GM19023 (cell line): ENCODE results near the gene HSD17B14.
"Not testable (repeated sequence)": the region's sequence is repeated elsewhere in the genome, so short reads cannot be mapped to it uniquely, and the experiment has no call there.

Source experiments
- ATAC-seq: cut with Tn5 transposase; IDR thresholded peaks from one replicate; pipeline ENCODE4 v1.9.1; 2021; ENCODE audit warnings: mild to moderate bottlenecking, moderate library complexity; ENCODE audit not compliant: unreplicated experiment

Gene HSD17B14

GRCh38 chr19:48799358-48800300, 36.7 kb downstream of the HSD17B14 start:
- no peak for ATAC-seq

DNA sequence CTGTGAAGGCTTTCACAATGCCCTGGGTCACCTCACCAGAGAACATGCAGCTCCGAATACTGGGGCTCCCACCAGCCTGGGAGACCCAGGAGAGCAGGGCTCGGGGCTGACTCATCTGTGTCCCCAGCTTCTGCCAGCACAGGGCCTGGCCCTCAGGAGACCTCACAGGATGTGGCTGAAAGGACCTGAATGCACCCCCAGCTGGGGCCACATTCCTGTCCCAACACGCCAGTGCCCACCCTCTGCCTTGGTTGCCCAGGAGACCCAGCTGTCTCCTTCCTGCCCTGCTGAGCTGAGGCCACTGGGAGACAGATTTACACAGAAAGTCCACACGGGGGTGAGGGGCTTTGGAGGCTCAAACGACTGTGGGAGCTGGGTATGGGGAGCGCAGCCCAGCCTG, 37.4 kb downstream of the HSD17B14 start:
- no peak for ATAC-seq

DNA sequence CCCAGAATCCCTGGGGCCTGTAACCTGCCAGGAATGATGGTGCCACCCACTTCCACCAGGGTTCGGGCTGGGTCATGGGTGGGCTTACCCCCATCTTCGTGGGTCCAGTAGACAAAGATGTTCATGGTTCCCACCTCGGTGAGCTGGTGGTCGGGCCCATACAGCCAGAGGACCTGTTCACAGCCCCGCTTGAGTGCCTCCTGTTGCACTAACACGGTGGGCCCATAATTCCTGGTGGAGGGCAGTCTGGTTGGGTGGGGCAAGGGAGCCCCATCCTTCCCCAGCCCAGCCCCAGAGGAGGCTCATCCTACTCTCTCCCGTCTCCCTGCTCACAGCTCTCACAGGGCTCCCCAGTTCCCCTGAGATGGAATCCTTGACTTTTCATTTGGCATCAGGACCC, 39.2 kb downstream of the HSD17B14 start:
- no peak for ATAC-seq

DNA sequence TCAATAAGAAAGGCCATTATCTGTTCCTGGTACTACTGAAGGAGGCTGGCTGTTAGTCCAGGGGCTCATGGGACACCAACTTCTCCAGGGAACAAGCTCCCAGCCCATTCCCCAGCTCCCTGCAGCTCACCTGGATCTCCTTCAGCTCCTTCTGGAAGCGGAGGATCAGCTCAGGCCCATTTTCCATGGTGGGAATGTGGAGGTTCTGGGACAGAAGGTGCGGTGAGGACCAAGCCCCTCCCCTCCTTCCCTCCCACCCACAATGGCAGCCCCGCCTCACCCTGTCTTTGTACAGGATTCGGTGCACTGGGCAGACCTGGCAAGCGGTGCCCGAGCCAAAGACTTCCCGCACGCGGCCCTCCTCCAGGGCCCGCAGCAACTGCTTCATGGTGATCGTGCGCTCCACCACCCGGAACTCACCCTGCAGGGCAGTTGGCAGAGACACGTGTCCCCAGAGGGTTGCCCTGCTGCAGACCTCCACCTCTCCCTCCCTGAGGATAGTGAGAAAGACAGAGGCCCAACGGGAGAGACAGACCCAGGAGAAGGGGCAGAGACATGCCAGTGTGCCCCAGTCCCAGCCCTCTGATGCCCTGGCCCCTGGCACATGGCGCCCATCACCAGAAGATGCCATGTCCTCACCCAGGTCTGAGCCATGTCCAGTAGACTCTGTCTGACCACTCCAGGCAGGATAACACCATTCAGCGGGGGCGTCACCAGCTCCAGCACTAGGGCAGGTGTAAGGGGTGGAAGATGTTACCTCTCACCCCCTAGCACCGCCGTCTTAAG, 39.8 kb downstream of the HSD17B14 start:
- no peak for ATAC-seq

DNA sequence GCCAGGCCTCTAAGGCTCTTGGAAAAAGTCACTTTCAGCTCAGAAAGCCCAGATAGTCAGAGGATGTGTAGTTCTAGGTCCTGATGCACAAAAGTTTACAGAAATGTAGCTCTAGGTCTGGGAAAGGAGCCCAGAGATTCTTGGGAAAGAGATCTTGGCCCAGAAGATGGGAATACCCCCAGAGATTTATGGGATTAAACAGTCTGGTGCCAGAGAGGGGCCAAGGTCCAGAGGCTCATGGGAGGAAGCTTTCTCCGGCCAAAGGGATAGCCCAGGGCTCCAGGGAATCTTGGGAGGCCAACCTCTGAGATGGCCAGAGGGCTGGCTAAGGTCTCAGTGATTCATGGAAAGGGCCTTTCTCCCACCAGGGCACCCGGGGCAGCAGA, 40.6 kb downstream of the HSD17B14 start:
- no peak for ATAC-seq

DNA sequence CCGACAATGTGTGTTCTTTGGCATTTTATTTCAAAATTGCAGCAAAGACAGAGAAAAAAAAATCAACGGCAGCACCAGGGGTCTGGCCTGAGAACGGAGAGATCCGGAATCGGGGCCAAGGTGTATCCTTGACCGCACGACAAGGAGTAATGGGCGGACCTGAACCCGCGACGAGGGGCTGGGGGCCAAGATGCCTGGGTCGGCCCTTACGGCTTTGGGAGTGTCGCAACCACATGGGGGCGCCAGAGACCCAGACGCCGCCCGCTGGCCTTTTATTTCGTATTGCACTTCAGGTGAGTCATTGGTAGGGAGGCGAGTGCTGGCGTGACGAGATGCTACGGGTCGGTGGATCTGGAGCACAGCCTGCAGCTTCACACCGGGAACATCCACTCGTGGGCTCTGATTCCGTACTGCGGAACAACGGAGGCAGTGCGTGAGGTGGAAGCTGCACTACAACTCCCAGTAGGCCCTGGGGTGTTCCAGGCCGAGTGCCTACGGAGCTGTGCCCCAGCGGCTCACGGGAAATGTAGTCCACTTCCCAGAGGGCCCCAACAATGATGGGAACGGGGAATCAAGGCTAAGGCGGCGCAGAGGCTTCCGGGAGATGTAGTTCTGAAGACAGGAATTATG, 41.1 kb downstream of the HSD17B14 start:
- peak; percentile 69 for ATAC-seq

GRCh38 chr19:48794291-48794690, 42.0 kb downstream of the HSD17B14 start:
- no peak for ATAC-seq

DNA sequence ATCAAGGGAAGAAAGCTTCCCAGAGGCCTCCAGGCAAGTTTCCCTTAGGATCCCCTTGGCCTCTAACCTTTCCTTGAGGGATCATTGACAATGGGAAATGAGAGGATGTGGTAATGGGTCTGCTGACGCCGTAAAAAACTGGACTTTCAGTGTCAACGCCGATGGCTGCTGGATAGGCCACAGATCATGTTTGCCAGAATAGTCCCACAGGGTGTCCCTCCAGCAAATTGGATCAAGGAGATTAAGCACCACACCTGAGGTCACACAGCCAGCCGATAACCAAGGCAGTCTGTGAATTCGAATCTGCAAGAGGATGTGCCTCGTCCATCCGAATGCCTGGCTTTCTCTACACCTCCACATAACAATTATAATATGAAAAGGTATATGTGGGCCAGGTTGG, 43.0 kb downstream of the HSD17B14 start:
- ATAC-seq, result no peak

- ATAC-seq, result not testable (repeated sequence)
Observed at GRCh38 chr19:48787331-48787730, 49.0 kb downstream of the HSD17B14 start.

DNA sequence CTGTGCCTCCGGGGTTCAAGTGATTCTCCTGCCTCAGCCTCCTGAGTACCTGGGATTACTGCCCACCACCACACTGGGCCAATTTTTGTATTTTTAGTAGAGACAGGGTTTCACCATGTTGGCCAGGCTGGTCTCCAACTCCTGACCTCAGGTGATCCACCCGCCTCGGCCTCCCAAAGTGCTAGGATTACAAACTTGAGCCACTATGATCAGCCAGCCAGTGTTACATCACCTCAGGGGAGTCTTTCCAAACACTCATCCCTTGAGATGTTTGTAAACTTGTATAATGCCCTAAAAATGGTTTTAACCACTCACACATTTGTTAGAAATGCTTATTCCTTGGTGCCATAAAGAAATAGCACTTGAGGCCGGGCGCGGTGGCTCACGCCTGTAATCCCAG, 49.9 kb downstream of the HSD17B14 start:
- ATAC-seq, result not testable (repeated sequence)

GRCh38 chr19:48784527-48784926, 51.8 kb downstream of the HSD17B14 start:
- no peak for ATAC-seq

DNA sequence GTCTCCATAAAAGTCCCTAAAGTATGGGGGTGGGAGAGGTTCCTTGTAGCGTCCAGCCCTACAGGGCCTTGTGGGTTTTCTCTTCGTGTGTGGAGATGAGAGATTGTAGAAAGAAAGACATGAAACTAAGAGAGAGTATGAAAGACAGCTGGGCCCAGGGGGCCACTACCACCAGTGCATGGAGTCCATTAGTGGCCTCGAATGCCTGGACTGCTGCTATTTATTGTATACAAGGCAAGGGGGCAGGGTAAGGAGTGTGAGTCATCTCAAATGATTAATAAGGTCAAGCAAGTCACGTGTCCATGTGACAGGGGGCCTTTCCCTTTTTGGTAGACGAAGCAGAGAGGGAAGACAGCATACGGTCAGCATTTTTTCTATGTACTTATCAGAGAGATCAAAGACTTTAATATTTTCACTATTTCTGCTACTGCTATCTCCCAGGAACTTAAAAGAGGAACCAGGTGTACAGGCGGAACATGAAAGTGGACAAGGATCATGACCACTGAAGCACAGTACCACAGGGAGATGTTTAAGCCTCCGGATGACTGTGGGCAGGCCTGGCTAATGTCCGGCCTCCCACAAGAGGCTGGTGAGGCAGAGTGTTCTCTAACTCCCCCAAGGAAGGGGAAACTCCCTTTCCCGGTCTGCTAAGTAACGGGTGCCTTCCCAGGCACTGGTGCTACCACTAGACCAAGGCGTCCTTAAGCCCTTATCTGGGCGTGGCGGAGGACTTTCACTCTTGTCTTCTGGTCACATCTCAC, 55.5 kb downstream of the HSD17B14 start:
- ATAC-seq, result no peak

GRCh38 chr19:48779636-48780035, 56.7 kb downstream of the HSD17B14 start:
- no peak for ATAC-seq

GRCh38 chr19:48777720-48778119, 58.6 kb downstream of the HSD17B14 start:
- no peak for ATAC-seq

- ATAC-seq, result no peak
Observed at GRCh38 chr19:48777139-48777538, 59.2 kb downstream of the HSD17B14 start.

DNA sequence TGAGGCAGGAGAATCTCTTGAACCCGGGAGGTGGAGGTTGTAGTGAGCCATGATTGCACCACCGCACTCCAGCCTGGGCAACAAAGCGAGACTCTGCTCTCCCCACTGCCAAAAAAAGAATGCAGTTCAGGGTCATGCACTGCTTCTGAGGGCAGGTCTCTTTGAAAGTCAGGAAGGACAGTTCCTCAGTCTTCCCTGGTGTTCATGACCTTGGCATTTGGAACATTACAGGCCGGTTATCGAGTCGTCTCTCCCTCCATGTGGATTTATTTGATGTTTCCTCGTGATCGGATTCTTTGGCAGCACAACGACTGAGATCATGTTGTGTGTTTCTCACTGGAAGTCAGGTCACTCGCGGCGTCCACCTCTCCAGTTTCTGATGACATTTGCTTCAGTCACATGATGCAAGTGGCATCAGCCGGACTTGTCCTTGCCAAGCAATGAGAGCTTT, 63.8 kb downstream of the HSD17B14 start:
- ATAC-seq, result no peak

DNA sequence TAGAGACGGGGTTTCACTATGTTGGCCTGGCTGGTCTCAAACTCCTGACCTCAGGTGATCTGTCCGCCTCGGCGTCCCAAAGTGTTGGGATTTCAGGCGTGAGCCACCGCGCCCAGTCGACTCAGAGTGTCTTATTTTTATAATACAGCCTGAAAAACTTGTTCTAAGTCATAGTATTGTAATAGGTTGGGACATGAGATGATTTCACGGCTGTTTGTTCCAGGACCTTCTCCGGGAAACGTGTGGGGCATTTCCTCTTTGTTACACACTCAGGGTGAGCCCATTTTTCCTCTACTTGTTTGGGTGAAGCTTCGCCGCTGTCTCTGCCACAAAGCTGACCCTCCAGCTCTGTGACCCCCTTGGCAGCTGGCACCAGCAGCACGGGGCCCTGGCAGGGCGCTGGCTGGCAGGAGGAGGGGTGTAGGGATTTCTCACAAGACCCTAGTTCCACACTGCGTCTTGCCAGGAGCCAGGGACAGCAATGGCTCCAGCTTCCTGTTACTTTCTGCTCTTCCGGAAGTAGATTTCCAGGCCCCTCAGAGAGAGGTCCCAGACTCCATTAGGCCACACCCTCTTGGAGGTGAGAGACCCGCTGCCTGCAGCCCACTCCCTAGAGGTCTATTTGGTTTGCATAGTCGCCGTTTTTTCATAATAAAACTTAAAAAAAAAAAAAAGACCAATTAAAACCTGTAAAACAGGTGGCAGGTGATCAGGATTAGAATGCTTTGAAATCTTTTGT, 65.4 kb downstream of the HSD17B14 start:
- ATAC-seq, result no peak

DNA sequence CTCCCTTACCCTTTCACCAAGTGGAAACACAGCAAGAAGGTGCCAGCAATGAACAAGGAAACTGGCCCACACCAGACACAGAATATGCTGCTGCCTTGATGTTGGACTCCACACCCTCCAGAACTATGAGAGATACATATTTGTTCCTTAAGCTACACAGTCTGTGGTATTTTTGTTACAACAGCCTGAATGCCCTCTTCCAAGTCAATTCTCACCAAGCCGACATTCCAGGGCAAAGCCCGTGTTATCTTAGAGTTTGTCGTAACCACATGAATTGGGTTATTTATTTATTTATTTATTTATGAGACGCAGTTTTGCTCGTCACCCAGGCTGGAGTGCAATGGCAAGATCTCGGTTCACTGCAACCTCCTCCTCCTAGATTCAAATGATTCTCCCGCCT, 66.0 kb downstream of the HSD17B14 start:
- no peak for ATAC-seq

GRCh38 chr19:48768994-48769713, 67.1 kb downstream of the HSD17B14 start:
- no peak for ATAC-seq
